Mucosa of descending colon (tissue), 3 donors: ENCODE data around the gene PCBP3. TPM values are rescaled to one million over a fixed set of nuclear protein-coding genes. Genes with fewer than 3 reads are reported as not detected.

Source experiments
- ATAC-seq: fragments of 200-7000 bp; cut with Tn5 transposase; one replicate; pipeline ENCODE4 v1.9.1; 2020; ENCODE audit warnings: mild to moderate bottlenecking, moderate library complexity
- DNase-seq, 3 donors: peaks; one replicate each; pipeline ENCODE4 v3.0.0-alpha.2; 2020
- H3K36me3 ChIP-seq: fragments of 200-600 bp; one replicate; pipeline ENCODE4 v1.8.0; 2021; ENCODE audit warnings: low read depth, mild to moderate bottlenecking
- H3K4me1 ChIP-seq: fragments of 200-600 bp; one replicate; pipeline ENCODE4 v1.8.0; 2021; ENCODE audit warnings: low read depth, mild to moderate bottlenecking
- H3K4me3 ChIP-seq: fragments of 200-600 bp; one replicate; pipeline ENCODE4 v1.8.0; 2021; ENCODE audit warnings: mild to moderate bottlenecking
- H3K9me3 ChIP-seq: fragments of 200-600 bp; one replicate; pipeline ENCODE4 v1.8.0; 2021; ENCODE audit warnings: mild to moderate bottlenecking
- intact Hi-C, 2 donors: fragments of 100-400 bp; cut with DNase I in 1 of 2; cut with micrococcal nuclease in 1 of 2; formaldehyde crosslinking; loops; one replicate each; pipeline versions ENCODE4 v1.11.0 to v1.11.1; 2022; cut with DNase I, micrococcal nuclease
- total RNA-seq, 3 donors: library from RNA; stranded (reverse); fragmentation: NEBNext Ultra II Directional in 2 of 3; extraction: Animal tissue kit (Norgen Biotek cat#: 25700) in 2 of 3; gene quantifications; one replicate each; pipeline versions ENCODE4 v1.2.1 to v1.2.4, GENCODE V29; 2021 to 2023
- TF ChIP-seq, protein P1 (sequence below): fragments of 200-600 bp; IDR thresholded peaks from one replicate; pipeline ENCODE4 v1.8.0; 2022; ENCODE audit warnings: antibody characterized with exemption, mild to moderate bottlenecking
- donor health status: DM: no; HTN: no; CAD: no; lungs with moderate emphysema.
- donor health status: DM: no; HTN: no; CAD: no.
- donor health status: DM: no; HTN: yes; CAD: no.

PCBP3 gene
- total RNA-seq, 3 donors from 2014 or later: 4.5 to 18.4 (median 7.6) TPM

DNA sequence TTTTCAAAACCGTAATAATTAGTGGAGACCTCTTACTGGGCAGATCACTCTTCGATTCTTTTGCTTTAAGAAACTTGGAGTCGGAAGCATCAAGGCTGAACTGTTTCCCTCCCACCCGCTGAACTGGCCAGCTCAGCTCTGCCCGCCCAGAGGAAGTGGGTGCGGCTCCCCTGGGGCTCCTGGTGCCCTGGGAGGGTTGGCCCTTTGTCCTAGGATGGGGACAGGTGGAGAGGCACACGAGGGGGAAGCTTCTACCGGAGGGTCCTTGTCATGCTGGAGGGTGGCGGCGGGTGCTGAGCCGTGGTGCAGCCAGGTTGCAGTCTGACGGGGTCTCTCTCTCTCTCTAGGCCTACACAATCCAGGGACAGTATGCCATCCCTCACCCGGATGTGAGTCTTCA, 273.7 kb downstream of the PCBP3 start:
- Histone ChIP-seq H3K4me3 (no peak overlapping the region), H3K9me3 (no peaks in the 10 kb centered on the region), H3K4me1 (no peaks in the 10 kb centered on the region), H3K36me3 (no peaks in the 10 kb centered on the region)
- DNase-seq (no peak), ATAC-seq (no peak)
- intact Hi-C loops: no loop called here
- TF ChIP-seq, protein P1, sequence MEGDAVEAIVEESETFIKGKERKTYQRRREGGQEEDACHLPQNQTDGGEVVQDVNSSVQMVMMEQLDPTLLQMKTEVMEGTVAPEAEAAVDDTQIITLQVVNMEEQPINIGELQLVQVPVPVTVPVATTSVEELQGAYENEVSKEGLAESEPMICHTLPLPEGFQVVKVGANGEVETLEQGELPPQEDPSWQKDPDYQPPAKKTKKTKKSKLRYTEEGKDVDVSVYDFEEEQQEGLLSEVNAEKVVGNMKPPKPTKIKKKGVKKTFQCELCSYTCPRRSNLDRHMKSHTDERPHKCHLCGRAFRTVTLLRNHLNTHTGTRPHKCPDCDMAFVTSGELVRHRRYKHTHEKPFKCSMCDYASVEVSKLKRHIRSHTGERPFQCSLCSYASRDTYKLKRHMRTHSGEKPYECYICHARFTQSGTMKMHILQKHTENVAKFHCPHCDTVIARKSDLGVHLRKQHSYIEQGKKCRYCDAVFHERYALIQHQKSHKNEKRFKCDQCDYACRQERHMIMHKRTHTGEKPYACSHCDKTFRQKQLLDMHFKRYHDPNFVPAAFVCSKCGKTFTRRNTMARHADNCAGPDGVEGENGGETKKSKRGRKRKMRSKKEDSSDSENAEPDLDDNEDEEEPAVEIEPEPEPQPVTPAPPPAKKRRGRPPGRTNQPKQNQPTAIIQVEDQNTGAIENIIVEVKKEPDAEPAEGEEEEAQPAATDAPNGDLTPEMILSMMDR: no peak

DNA sequence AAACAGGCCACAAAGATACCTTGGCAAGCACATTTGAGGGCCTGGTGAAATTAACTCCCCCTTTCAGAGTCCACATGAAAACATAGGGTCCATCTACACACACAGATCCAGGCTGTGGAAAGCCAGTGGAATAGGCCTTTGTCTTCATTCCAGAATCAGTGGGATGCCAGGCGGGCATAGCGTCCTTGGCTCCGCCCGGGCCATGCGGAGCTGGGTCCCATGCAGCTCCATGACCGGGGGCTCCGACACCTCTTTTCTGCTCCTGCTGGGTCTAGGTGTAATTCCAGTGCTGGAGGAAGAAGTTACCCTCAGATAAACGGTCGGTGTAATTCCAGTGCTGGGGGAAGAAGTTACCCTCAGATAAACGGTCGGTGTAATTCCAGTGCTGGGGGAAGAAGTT, 274.5 kb downstream of the PCBP3 start:
- no peaks in the 10 kb centered on the region for H3K9me3 ChIP-seq
- TF ChIP-seq, protein P1: no peak
- no peak for ATAC-seq
- no peaks in the 10 kb centered on the region for H3K4me1 ChIP-seq
- H3K4me3 ChIP-seq: no peak overlapping the region
- intact Hi-C loops: no loop called here
- H3K36me3 ChIP-seq: no peaks in the 10 kb centered on the region
- DNase-seq: no peak

DNA sequence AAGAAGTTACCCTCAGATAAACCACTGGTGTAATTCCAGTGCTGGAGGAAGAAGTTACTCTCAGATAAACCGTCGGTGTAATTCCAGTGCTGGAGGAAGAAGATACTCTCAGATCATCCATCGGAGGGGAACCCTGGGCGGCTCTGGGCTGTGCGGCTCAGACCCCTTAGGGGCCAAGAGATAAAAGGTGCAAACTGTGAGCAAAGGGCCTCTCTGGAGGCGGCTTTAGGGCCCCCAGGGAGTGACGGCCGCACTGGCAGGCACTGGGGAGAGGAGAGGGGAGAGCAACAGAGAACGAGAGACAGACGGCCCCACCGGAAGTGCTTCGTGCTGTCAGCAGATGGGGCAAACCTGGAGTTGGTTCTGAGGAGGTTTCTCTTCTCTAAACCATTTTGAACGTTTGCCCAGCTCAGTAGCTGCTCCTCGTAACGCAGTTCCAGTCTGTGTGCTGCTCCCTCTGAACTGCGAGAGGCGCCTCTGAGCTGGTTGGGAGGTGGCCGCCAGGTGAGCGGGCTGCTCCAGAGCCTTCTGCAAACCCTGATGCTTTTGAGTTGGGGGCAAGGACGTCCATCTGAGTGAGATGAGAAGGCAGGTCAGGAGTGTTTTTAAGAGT, 275.4 kb downstream of the PCBP3 start:
- no peaks in the 10 kb centered on the region for H3K4me1 ChIP-seq
- TF ChIP-seq, protein P1: no peak
- no peaks in the 10 kb centered on the region for H3K9me3 ChIP-seq
- H3K4me3 ChIP-seq: no peak overlapping the region
- ATAC-seq: no peak
- intact Hi-C loops: no loop called here
- H3K36me3 ChIP-seq: no peaks in the 10 kb centered on the region
- peak in 1 of 3 donors; percentile 17 for DNase-seq

DNA sequence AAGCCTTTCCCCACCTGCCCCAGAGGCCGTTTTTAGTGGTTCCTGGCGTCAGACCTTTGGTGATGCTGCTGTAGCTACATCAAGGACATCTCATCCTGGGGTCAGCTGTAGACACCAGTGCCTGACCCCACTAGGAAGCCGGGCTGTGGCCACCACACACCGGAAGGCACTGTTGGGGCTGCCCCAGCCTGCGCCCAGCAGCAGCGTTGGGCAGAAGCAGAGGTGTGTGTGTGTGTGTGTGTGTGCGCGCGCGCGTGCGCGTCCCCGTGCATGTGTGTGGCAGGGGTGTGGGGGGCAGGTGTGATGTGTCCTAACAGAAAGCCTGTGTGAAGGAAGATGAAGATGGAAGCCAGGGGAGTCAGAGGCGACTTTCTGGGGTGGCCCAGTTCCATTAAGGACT, 276.1 kb downstream of the PCBP3 start:
- DNase-seq: no peak
- no peak for ATAC-seq
- Histone ChIP-seq H3K4me3 (no peak overlapping the region), H3K9me3 (no peaks in the 10 kb centered on the region), H3K36me3 (no peaks in the 10 kb centered on the region), H3K4me1 (no peaks in the 10 kb centered on the region)
- TF ChIP-seq, protein P1: no peak
- intact Hi-C loops: no loop called here

DNA sequence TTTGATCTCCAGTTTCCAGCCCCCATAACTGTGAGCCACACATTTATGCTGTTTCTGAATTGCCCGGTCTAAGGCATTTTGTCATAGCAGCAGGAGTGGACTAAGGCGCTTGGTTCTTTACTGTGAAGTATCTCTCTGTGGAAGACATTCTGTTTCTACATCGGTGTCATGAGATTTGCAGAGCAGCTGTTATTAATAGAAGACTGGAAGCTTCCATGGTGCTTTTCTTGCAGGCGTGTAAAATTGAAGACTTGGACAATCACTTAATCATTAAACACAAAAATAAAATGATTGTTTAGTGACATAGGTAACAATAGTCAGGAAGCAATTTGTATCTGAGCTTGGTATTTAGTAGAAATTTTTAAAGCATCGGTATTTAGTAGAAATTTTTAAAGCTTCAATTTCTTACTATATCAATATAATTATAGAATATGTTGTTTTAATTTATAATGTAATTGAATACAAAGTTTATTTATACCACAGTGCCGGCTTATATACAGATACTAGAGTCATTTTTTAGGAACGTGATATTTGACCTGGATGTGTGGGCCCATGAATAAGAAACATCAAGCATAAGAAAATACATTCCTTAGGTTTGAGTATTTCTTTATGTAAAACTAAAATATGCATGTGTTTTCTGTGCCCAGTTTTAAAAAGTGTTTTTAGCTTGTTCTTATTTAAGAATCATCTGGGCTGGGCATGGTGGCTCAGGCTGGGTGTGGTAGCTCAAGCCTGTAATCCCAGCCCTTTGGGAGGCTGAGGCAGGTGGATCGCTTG, 277.5 kb downstream of the PCBP3 start:
- Histone ChIP-seq H3K36me3 (no peaks in the 10 kb centered on the region), H3K4me3 (no peak overlapping the region), H3K4me1 (no peaks in the 10 kb centered on the region), H3K9me3 (no peaks in the 10 kb centered on the region)
- TF ChIP-seq, protein P1: no peak
- DNase-seq: no peak
- no peak for ATAC-seq
- intact Hi-C loops: no loop called here
